A673 (cell line): ENCODE measurements around the gene CFLAR.

Experiments
- CTCF ChIP-seq: fragments of 300-800, 200-600 bp; sonication (generic); conservative IDR thresholded peaks from 2 replicates; pipeline ENCODE4 v1.5.1; 2017; ENCODE audit warnings: low read depth, mild to moderate bottlenecking, antibody characterized with exemption, low read length, moderate library complexity, mixed read lengths
- EZH2 ChIP-seq: fragments of 200-600 bp; sonication (generic); IDR thresholded peaks from 2 replicates; pipeline ENCODE4 v1.6.1; 2017; ENCODE audit warnings: borderline replicate concordance, low read depth, mild to moderate bottlenecking, mixed read lengths, antibody characterized with exemption, low read length; ENCODE audit not compliant: poor library complexity, severe bottlenecking

- TF ChIP-seq CTCF (no peak), EZH2 (no peak)
These were observed 13.1 kb downstream of the CFLAR start for GRCh38 chr2:201128933-201129505.
